Measurements from ENCODE around the gene PIN1. TPM values are rescaled to one million over a fixed set of nuclear protein-coding genes. Genes with fewer than 3 reads are reported as not detected.
"Not testable (repeated sequence)": the region's sequence is repeated elsewhere in the genome, so short reads cannot be mapped to it uniquely, and the experiment has no call there.

The PIN1 gene
- 100 to 1,000 TPM in 1 of 2 experiments, 10 to 100 TPM in 1; 95.5 to 107 TPM for total RNA-seq

GRCh38 chr19:9834726-9835506 is at the start of gene PIN1:
Gene PIN1, plus strand, starts transcription at chr19:9835318. Its CDS starts 27 bp downstream, at chr19:9835345.
- ChIA-PET POLR2A (interaction anchor here (0.5 to 1.5 kb wide), 2 partner anchors 16 to 437 kb away, joined by 4 to 5 read pairs; partner anchors contain the start of gene FBXL12), CTCF (interaction anchor here (0.5 to 1.5 kb wide), 7 partner anchors 8 to 1024 kb away, joined by 3 to 8 read pairs (median 3); partner anchors contain the start of gene UBL5)

GRCh38 chr19:9785367-9786331 is 49.5 kb upstream of the PIN1 start:
- CTCF ChIA-PET: no interaction called here
- POLR2A ChIA-PET: interaction anchor here (1.0 kb wide), 1 partner anchor 17 kb away, joined by 4 read pairs; the partner anchor contains the start of gene ZNF846

- CTCF ChIA-PET: no interaction called here
- POLR2A ChIA-PET: no interaction called here
Observed at GRCh38 chr19:9786342-9786741, 48.8 kb upstream of the PIN1 start.

- CTCF ChIA-PET: no interaction called here
- POLR2A ChIA-PET: no interaction called here
Observed at GRCh38 chr19:9786819-9787218, 48.3 kb upstream of the PIN1 start.

GRCh38 chr19:9788604-9789003 is 46.5 kb upstream of the PIN1 start:
- CTCF ChIA-PET: interaction anchor here (0.7 to 0.9 kb wide), 4 partner anchors 53 to 202 kb away, joined by 3 to 6 read pairs (median 3); no protein-coding TSS in a partner anchor
- POLR2A ChIA-PET: not testable (repeated sequence)

- POLR2A ChIA-PET: no interaction called here
- CTCF ChIA-PET: interaction anchor here (0.7 to 0.8 kb wide), 2 partner anchors 53 to 203 kb away, joined by 3 to 6 read pairs; no protein-coding TSS in a partner anchor
Observed at GRCh38 chr19:9789066-9789465, 46.1 kb upstream of the PIN1 start.

GRCh38 chr19:9789579-9789978 is 45.5 kb upstream of the PIN1 start:
- POLR2A ChIA-PET, CTCF ChIA-PET: not testable (repeated sequence)

GRCh38 chr19:9791073-9791367 is 44.1 kb upstream of the PIN1 start:
- POLR2A ChIA-PET: not testable (repeated sequence)
- CTCF ChIA-PET: interaction anchor here (0.7 to 1.6 kb wide), 2 partner anchors 97 to 166 kb away, joined by 5 read pairs; no protein-coding TSS in a partner anchor

GRCh38 chr19:9791552-9792205 is 43.4 kb upstream of the PIN1 start:
- POLR2A ChIA-PET: no interaction called here
- CTCF ChIA-PET: interaction anchor here (1.6 kb wide), 1 partner anchor 166 kb away, joined by 5 read pairs; no protein-coding TSS in a partner anchor

- POLR2A ChIA-PET: no interaction called here
- CTCF ChIA-PET: no interaction called here
Observed at GRCh38 chr19:9792206-9793070, 42.7 kb upstream of the PIN1 start.

GRCh38 chr19:9793071-9793591 is 42.0 kb upstream of the PIN1 start:
- ChIA-PET CTCF (interaction anchor here (1.0 kb wide), 1 partner anchor 42 kb away, joined by 3 read pairs; the partner anchor contains the start of gene PIN1), POLR2A (interaction anchor here (0.6 kb wide), 1 partner anchor 36 kb away, joined by 6 read pairs; no protein-coding TSS in a partner anchor)

- ChIA-PET POLR2A (no interaction called here), CTCF (interaction anchor here (0.7 to 3.0 kb wide), 8 partner anchors 11 to 224 kb away, joined by 3 to 12 read pairs (median 3); partner anchors contain the start of gene ZNF121)
Observed at GRCh38 chr19:9796113-9796773, 38.9 kb upstream of the PIN1 start.

- CTCF ChIA-PET: interaction anchor here (3.0 kb wide), 1 partner anchor 172 kb away, joined by 12 read pairs; no protein-coding TSS in a partner anchor
- POLR2A ChIA-PET: no interaction called here
Observed at GRCh38 chr19:9797871-9798270, 37.2 kb upstream of the PIN1 start.

- ChIA-PET POLR2A (no interaction called here), CTCF (interaction anchor here (0.6 to 1.2 kb wide), 4 partner anchors 31 to 178 kb away, joined by 3 to 5 read pairs (median 3); partner anchors contain the start of genes ZNF561 and ZNF846)
Observed at GRCh38 chr19:9799162-9799561, 36.0 kb upstream of the PIN1 start.

GRCh38 chr19:9801976-9802375 is 33.1 kb upstream of the PIN1 start:
- CTCF ChIA-PET: no interaction called here
- POLR2A ChIA-PET: no interaction called here

GRCh38 chr19:9806803-9807202 is 28.3 kb upstream of the PIN1 start:
- POLR2A ChIA-PET: no interaction called here

More at GRCh38 chr19:9806803-9807202, 28.3 kb upstream of the PIN1 start:
- CTCF ChIA-PET: no interaction called here

Data from activated CD8-positive, alpha-beta memory T cell treated with anti-CD3 and anti-CD28 coated beads for 36 hours (primary cell).